ENCODE measurements around the gene ITGAX. TPM values are rescaled to one million over a fixed set of nuclear protein-coding genes. Genes with fewer than 3 reads are reported as not detected.

Gene ITGAX
- total and polyA plus RNA-seq, 2 experiments from 2014 or later = not detected

DNA sequence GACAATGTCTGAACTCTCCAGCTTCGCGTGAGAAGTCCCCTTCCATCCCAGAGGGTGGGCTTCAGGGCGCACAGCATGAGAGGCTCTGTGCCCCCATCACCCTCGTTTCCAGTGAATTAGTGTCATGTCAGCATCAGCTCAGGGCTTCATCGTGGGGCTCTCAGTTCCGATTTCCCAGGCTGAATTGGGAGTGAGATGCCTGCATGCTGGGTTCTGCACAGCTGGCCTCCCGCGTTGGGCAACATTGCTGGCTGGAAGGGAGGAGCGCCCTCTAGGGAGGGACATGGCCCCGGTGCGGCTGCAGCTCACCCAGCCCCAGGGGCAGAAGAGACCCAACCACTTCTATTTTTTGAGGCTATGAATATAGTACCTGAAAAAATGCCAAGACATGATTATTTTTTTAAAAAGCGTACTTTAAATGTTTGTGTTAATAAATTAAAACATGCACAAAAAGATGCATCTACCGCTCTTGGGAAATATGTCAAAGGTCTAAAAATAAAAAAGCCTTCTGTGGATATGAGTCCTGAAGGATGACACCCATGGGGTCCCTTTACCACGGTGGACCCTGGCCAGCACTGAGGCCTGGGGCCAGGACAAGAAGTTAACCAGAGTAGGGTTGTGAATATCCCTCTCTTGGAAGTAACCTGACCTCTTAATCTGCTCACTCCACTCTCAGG lies 27.6 kb downstream of the ITGAX start:
- no peak overlapping the region for H3K4me3 ChIP-seq
- no peaks in the 10 kb centered on the region for H3K79me2 ChIP-seq (replicated peaks; ENCODE audit: insufficient read depth)
- no peaks in the 10 kb centered on the region for H3F3A ChIP-seq (replicated peaks; ENCODE audit: low read depth)
- no peaks in the 10 kb centered on the region for H3K9me2 ChIP-seq (ENCODE audit: insufficient read depth)
- H3K4me1 Mint-ChIP-seq = peaks cover 8% of the 10 kb centered on the region
- H3K4me1 ChIP-seq (ENCODE audit: insufficient read depth) = no peaks in the 10 kb centered on the region
- DNase-seq (ENCODE audit: low spot score) (peak; percentile 89), ATAC-seq (peak; percentile 95)
- H4K20me1 ChIP-seq (replicated peaks; ENCODE audit: insufficient read depth) = no peaks in the 10 kb centered on the region
- peaks cover 2% of the 10 kb centered on the region; the same call in 2 of the 3 replicates for H3K9me3 Mint-ChIP-seq
- no peaks in the 10 kb centered on the region for H3K36me3 Mint-ChIP-seq (ENCODE audit: low read depth)
- peak overlapping the region; percentile 91; the same call in 1 of the 2 replicates for H2AFZ ChIP-seq
- no peaks in the 10 kb centered on the region for H3K36me3 ChIP-seq (ENCODE audit: insufficient read depth)
- H3K27ac ChIP-seq (ENCODE audit: low read depth) = no peak overlapping the region
- no peak overlapping the region for H3K4me2 ChIP-seq
- TF ChIP-seq CREB1 (CRISPR knock-in tag; IDR thresholded peaks at IDR 0.05; ENCODE audit: low read depth) (no peak), ZNF114 (CRISPR knock-in tag; IDR thresholded peaks at IDR 0.05) (no peak), STAT1 (IDR thresholded peaks at IDR 0.05; ENCODE audit: unreplicated experiment) (no peak), CTCF (conservative IDR thresholded peaks at IDR 0.05; ENCODE audit: low read depth in 2 of 2) (peak; percentile 85 to 87)
- TF ChIP-seq, protein P1, sequence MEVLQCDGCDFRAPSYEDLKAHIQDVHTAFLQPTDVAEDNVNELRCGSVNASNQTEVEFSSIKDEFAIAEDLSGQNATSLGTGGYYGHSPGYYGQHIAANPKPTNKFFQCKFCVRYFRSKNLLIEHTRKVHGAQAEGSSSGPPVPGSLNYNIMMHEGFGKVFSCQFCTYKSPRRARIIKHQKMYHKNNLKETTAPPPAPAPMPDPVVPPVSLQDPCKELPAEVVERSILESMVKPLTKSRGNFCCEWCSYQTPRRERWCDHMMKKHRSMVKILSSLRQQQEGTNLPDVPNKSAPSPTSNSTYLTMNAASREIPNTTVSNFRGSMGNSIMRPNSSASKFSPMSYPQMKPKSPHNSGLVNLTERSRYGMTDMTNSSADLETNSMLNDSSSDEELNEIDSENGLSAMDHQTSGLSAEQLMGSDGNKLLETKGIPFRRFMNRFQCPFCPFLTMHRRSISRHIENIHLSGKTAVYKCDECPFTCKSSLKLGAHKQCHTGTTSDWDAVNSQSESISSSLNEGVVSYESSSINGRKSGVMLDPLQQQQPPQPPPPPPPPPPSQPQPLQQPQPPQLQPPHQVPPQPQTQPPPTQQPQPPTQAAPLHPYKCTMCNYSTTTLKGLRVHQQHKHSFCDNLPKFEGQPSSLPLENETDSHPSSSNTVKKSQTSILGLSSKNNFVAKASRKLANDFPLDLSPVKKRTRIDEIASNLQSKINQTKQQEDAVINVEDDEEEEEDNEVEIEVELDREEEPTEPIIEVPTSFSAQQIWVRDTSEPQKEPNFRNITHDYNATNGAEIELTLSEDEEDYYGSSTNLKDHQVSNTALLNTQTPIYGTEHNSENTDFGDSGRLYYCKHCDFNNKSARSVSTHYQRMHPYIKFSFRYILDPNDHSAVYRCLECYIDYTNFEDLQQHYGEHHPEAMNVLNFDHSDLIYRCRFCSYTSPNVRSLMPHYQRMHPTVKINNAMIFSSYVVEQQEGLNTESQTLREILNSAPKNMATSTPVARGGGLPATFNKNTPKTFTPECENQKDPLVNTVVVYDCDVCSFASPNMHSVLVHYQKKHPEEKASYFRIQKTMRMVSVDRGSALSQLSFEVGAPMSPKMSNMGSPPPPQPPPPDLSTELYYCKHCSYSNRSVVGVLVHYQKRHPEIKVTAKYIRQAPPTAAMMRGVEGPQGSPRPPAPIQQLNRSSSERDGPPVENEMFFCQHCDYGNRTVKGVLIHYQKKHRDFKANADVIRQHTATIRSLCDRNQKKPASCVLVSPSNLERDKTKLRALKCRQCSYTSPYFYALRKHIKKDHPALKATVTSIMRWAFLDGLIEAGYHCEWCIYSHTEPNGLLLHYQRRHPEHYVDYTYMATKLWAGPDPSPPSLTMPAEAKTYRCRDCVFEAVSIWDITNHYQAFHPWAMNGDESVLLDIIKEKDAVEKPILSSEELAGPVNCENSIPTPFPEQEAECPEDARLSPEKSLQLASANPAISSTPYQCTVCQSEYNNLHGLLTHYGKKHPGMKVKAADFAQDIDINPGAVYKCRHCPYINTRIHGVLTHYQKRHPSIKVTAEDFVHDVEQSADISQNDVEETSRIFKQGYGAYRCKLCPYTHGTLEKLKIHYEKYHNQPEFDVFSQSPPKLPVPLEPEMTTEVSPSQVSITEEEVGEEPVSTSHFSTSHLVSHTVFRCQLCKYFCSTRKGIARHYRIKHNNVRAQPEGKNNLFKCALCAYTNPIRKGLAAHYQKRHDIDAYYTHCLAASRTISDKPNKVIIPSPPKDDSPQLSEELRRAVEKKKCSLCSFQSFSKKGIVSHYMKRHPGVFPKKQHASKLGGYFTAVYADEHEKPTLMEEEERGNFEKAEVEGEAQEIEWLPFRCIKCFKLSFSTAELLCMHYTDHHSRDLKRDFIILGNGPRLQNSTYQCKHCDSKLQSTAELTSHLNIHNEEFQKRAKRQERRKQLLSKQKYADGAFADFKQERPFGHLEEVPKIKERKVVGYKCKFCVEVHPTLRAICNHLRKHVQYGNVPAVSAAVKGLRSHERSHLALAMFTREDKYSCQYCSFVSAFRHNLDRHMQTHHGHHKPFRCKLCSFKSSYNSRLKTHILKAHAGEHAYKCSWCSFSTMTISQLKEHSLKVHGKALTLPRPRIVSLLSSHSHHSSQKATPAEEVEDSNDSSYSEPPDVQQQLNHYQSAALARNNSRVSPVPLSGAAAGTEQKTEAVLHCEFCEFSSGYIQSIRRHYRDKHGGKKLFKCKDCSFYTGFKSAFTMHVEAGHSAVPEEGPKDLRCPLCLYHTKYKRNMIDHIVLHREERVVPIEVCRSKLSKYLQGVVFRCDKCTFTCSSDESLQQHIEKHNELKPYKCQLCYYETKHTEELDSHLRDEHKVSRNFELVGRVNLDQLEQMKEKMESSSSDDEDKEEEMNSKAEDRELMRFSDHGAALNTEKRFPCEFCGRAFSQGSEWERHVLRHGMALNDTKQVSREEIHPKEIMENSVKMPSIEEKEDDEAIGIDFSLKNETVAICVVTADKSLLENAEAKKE (CRISPR knock-in tag; IDR thresholded peaks at IDR 0.05) = no peak
- H3K27me3 ChIP-seq (ENCODE audit: insufficient read depth) = no peaks in the 10 kb centered on the region
- H3K4me3 Mint-ChIP-seq = peak overlapping the region; percentile 41; the same call in 1 of the 3 replicates
- H3K27ac Mint-ChIP-seq = no peak overlapping the region
- H3K27me3 Mint-ChIP-seq (ENCODE audit: insufficient read depth, low read depth, poor library complexity) = peaks cover 8% of the 10 kb centered on the region

Data from GM23338 (cell line).